Caki2 (cell line): ENCODE results near the gene USP38. TPM values are rescaled to one million over a fixed set of nuclear protein-coding genes. Genes with fewer than 3 reads are reported as not detected.
"Not testable (repeated sequence)": the region's sequence is repeated elsewhere in the genome, so short reads cannot be mapped to it uniquely, and the experiment has no call there.

Source experiments
- DNase-seq: peaks from one replicate; pipeline ENCODE4 v3.0.0-alpha.2; 2015; ENCODE audit warnings: low read depth
- in situ Hi-C: cut with HindIII; loops from 2 replicates; pipeline ENCODE4 v1.10.0; 2016; ENCODE audit warnings: low sequenced_read_pairs, low pct_unique_long_range_greater_than_20kb, mixed read lengths
- total RNA-seq: library from RNA; depleted of rRNA; stranded (reverse); fragments of >200 nt; shearing (Covaris generic); gene quantifications from 2 replicates; pipeline ENCODE4 v1.2.3, GENCODE V29; 2014; ENCODE audit warnings: low replicate concordance; rRNA removed

Gene USP38, protein sequence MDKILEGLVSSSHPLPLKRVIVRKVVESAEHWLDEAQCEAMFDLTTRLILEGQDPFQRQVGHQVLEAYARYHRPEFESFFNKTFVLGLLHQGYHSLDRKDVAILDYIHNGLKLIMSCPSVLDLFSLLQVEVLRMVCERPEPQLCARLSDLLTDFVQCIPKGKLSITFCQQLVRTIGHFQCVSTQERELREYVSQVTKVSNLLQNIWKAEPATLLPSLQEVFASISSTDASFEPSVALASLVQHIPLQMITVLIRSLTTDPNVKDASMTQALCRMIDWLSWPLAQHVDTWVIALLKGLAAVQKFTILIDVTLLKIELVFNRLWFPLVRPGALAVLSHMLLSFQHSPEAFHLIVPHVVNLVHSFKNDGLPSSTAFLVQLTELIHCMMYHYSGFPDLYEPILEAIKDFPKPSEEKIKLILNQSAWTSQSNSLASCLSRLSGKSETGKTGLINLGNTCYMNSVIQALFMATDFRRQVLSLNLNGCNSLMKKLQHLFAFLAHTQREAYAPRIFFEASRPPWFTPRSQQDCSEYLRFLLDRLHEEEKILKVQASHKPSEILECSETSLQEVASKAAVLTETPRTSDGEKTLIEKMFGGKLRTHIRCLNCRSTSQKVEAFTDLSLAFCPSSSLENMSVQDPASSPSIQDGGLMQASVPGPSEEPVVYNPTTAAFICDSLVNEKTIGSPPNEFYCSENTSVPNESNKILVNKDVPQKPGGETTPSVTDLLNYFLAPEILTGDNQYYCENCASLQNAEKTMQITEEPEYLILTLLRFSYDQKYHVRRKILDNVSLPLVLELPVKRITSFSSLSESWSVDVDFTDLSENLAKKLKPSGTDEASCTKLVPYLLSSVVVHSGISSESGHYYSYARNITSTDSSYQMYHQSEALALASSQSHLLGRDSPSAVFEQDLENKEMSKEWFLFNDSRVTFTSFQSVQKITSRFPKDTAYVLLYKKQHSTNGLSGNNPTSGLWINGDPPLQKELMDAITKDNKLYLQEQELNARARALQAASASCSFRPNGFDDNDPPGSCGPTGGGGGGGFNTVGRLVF
- total RNA-seq = 6.8 and 10.2 TPM in 2 replicates

DNA sequence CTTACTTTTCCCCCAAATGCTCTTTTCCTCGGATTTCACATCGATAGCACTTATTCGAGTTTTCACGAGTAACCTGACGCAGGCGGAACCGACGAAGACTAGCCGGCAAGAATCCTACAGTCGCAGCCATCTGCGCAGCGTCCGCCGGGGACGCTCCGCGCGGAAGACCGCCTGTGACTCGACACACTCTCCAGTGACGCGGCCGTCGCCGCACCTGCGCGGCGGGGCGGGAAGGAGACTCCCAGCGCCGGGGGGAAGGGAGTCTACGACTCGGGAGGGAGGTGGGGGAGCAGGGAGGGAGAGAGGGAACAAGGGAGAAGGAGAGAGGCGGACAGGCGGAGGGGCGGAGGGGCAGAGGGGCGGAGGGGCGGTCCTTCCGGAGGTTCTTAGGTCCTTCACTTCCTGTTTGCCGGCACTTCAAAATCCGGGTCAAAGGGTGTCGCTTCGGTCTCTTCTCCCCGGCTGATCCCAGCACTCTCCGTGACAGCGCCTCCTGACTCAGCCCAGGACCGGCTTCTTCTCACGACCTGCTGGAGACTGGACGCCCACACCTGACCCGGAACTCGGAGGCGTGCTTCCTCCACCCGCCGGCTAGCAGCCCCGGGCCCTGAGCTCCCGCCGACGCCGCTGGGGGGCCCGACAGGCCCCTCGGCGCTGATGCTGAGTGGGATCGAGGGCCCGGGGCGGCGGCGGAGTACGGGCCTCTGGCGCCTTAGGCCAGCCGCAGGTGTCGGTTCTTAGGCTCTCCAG lies at the start of gene USP38:
Gene USP38 (plus strand): TSS at position 415 of the 750 bp plus-strand sequence. CDS start 534 bp downstream, outside the sequence.
- in situ Hi-C loops = no loop called here
- DNase-seq = peak; percentile 90

DNA sequence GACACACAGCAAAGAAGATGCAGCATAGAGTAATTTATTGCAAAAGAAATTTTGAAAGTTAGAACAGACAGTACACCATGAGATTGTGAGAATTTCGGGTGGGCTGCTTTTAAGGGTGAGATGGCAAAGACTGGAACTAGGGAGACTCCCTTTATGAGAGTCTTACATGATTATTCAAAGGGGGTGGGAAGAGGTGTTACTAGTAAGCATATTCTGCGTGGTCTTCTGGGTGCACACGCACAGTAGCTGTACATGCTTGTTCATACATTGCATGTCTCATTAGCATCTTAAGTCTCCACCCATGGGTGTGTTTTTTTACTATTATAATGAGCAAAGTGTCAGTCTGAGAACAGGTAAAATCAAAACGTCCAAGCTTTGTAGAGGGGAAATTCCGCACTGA lies 49.4 kb upstream of the USP38 start:
- in situ Hi-C loops = no loop called here
- no peak for DNase-seq

DNA sequence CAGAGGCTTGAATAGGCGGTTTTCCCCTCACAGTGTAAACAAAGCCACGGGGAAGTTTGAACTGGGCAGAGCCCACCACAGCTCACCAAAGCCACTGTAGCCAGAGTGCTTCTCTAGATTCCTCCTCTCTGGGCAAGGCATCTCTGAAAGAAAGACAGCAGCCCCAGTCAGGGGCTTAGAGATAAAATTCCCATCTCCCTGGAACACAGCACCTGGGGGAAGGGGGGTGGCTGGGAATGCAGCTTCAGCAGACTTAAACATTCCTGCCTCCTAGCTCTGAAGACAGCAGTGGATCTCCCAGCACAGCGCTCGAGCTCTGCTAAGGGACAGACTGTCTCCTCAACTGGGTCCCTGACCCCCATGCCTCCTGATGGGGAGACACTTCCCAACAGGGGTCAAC lies 44.0 kb upstream of the USP38 start:
- DNase-seq = no peak
- in situ Hi-C loops = no loop called here

DNA sequence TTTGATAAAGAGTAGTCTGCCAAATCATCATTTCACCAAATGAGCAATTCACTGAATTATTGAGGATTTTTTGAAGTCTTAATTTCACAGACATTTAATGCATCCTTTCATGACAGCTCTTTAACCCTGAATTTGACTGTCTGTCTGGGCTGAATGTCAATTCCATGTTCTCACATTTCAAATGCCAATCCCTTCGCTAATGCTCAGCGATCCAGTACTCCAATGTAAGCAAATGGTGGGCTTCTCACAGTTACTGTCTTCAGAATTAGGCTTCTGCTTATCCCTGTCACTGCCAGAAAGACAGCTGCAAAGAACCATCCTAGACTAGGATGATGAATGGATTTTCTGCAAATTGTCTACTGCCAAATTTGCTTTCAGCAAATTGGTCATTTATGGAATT lies 36.2 kb upstream of the USP38 start:
- DNase-seq = no peak
- in situ Hi-C loops = no loop called here

DNA sequence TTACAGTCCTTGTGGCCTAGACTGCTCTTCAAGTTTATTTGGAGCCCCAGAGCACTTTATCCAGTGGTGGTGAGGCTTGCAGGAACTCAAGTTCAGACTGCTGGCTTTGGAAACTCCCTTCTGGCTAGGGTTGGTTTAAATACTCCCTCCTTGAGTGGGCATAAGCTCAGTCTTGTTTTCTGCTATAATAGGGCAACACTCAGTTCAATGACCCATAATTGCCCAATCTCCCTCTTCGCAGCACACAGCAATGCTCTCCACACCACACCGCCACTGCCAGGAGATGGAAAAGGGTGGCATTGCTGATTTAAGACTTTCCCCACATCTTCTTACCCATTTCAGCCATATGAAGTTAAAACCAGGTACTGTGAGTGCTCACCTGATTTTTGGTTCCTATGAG lies 27.9 kb upstream of the USP38 start:
- in situ Hi-C loops = no loop called here
- DNase-seq = no peak

DNA sequence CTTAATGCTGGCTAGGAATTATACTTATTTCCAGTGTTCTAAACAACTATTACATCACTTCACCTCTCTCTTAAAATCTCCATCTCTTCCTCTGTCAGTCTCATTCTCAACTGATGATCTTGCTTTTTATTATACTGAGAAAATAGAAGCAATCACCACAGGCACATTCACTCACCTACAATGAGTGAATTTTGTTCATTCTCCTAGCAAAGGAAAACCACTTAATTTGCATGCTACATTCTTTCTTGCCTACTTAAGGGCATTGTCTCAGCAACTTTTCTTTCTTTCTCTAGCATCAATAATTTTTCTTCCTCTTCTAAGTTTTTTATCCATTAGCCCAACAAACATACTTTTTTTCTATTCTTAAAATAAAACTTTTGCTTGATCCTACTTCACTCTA lies 21.1 kb upstream of the USP38 start:
- in situ Hi-C loops = no loop called here

DNA sequence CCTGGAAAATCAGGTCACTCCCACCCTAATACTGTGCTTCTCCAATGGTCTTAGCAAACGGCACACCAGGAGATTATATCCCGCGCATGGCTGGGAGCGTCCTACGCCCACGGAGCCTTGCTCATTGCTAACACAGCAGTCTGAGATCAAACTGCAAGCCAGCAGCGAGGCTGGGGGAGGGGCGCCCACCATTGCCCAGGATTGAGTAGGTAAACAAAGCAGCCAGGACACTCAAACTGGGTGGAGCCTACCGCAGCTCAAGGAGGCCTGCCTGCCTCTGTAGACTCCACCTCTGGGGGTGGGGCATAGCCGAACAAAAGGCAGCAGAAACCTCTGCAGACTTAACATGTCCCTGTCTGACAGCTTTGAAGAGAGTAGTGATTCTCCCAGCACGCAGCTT lies 18.0 kb upstream of the USP38 start:
- in situ Hi-C loops = not testable (repeated sequence)
- peak; percentile 45 for DNase-seq

More for the DNA sequence above, 21.1 kb upstream of the USP38 start:
- DNase-seq = no peak

DNA sequence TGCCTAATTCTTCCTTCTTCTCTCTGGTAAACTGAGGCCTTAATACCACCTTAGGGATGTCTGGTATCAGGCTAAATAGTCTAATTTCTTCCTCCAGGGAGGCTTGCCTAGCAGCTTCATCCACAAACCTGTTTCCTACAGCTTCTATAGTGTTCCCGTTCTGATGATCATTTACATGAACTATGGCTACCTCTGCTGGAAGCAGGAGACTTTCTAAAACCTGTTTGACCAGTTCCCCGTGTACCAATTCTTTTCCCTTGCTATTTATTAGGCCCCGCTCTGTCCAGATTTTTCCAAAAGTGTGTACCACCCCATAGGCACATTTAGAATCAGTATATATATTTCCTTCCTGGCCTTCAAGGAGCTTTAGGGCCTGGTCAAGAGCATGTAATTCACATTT lies 5.8 kb upstream of the USP38 start:
- in situ Hi-C loops = no loop called here
- no peak for DNase-seq

DNA sequence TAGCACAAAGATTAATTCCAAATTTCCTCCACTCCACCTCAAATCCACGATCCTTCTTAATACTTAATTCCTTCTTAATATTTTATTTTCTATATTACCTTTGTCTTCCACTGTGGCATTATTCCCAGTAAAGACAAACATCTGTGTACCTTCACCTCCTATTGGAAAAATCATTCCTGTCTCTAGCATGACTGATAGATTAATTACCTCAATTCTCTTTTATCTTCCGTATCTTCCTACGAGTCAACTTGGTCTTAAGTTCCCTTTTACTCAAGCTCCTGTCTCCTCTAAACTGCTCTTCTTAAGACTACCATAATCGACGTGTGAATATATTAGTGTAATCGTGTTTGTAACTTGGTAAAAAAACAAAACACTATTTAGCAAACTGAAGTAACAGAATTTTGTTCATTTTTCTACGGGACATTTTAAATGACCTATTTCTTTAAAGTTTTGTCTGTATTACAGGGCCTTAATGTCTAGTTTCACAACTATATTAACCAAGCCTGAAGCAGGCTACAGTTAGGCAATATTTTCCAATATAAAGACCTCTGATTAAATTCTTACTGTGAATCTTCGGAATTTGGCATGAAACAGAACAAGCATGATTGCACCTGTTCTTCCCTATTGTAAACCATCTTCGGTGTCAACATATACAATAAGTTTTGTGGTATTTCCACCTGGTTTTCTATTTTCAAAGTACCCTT lies 1.1 kb upstream of the USP38 start:
- DNase-seq = no peak
- in situ Hi-C loops = no loop called here

DNA sequence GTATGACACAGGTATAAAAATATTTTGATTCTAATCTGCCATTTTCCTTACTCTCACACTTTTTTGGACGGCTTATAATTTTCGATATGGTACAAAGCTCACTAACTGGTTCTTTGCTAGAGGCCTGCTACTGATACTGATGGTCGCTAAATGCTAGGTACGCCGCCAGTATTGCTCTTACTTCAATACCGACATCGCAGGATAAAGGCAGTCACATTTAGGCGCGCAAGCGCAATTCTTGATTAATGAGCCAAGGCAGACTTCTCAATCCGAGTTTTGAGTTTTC lies 557 bp upstream of the USP38 start:
- in situ Hi-C loops = no loop called here
- DNase-seq = no peak

DNA sequence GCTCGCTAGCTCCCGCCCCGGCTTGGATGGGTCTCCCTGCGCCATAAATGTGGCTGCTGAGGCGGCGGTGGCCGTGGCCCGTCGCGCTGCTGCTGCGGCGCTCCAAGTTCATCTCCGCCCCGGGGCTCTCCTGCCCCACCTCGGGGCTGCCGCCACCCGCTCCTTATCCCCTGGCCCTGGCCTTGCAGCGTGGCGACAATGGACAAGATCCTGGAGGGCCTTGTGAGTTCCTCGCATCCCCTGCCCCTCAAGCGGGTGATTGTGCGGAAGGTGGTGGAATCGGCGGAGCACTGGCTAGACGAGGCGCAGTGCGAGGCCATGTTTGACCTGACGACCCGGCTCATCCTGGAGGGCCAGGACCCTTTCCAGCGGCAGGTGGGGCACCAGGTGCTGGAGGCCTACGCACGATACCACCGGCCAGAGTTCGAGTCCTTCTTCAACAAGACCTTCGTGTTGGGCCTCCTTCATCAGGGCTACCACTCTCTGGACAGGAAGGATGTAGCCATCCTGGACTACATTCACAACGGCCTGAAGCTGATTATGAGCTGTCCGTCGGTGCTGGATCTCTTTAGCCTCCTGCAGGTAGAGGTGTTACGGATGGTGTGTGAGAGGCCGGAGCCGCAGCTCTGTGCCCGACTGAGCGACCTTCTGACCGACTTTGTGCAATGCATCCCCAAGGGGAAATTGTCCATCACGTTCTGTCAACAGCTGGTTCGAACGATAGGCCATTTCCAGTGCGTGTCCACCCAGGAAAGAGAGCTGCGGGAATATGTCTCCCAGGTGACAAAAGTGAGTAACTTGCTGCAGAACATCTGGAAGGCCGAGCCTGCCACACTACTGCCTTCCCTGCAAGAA lies 763 bp downstream of the USP38 start:
- DNase-seq = no peak
- in situ Hi-C loops = no loop called here

DNA sequence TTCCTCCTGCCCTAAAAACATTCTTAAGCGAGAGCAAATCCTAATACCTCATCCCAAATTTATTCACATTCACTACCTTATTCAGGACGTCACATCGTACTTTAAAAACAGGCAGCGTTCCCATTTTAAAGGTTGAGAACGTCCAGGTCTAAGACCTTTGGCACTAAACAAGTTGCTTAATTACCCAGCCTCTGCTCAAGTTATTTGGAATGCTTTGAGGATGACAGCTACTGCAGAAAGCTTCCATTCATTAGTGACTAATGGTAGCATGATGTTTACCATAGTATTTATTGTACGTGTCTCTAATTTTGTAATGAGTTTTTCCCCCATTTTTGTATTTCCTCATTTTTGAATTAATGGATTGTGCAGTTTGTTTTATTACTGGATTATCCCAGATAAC lies 1.5 kb downstream of the USP38 start:
- in situ Hi-C loops = no loop called here
- no peak for DNase-seq

DNA sequence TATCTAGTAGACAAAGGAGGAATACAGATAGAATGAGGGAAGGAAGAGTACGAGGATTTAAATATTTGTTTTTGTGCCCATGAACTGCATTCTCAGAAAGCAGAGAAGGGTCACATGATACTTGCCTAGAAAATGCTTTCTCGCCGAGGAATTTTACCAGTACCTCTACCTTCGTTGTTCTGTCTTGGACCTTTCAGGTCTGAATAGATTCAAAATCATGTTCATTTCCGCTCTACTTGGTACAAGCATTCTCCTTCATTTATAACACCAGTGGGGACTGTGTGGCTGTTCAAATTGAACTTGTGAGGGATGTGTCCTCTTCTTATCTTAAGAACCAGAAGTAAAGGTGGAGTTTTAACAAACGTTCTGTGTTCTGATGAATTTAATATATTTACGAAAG lies 1.9 kb downstream of the USP38 start:
- no peak for DNase-seq
- in situ Hi-C loops = no loop called here

DNA sequence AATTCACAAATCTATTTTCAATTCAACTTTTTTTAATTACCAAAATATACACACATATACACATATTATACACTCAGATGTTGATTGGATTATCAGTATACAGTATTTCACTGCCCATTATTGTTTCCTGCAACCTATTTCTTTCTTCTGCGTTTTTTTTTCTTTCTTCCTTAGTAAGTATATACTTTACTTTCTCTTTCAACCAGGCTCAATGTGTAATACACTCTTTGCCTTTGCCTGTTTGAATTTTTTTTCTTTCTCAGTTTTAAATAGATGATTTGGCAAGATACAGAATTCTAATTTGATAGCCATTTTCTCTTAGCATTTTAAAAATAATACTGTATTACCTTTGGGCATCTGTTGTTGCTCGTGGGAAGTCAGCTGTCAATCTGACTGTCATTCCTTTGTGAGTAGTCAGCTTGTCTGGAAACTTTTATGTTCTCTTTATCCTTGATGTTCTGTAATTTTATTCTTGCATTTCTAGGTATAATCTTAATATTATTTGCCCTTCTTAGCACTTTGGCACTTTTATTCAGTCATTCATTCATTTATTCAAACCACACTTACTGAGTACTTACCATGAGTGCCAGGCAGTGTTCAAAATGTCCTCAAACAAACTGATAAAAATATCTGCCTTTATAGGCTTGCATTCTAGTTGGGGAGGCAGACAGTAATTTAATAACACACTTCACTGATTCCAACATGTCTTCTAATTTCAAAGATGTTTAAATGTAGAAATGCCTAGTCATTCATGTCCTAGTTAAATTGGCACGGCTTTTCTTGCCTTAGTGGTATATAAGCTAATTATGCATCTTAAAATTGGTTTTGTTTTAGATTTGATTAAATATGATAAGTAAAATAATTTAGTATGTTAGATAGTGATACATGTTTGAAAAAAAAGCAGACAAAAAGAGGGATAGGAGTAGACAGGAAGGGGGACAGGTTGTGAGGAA lies 3.7 kb downstream of the USP38 start:
- no peak for DNase-seq
- in situ Hi-C loops = no loop called here

DNA sequence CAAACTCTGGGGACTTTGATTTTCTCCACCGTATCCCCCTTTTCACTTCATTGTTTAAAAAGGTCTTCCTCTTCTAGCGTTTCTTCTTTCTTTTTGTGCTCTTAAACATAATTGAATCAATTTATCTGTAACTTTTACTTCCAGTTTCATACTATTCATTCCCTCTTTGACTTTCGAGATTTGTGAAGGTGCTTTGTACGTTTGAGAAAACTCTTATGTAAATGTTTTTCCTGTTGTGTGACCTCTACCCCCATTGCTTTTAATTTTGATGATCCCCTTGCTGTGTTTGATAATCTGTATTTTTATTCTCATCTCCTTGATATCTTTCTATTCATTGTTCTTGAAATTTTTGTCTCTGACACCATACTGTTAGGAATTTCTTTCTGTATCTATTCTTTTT lies 4.8 kb downstream of the USP38 start:
- no peak for DNase-seq
- in situ Hi-C loops = no loop called here

DNA sequence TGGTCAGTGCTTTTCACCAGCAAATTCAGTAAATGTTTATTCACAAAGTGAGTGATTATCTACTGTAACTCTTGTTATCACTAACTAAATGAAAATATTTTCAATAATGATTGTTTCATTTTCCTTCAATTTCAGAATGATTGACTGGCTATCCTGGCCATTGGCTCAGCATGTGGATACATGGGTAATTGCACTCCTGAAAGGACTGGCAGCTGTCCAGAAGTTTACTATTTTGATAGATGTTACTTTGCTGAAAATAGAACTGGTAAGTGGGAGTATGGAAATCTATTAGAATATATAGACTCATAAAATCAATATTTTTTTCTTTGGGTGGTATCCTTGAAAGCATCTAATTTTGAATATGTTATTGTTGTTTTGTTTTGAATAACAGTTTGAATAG lies 10.9 kb downstream of the USP38 start:
- in situ Hi-C loops = no loop called here
- DNase-seq = no peak
